Karpas-422 (cell line): ENCODE measurements around the gene TUFT1. TPM values are rescaled to one million over a fixed set of nuclear protein-coding genes. Genes with fewer than 3 reads are reported as not detected.

ENCODE experiments used
- DNase-seq: peaks from one replicate; pipeline ENCODE4 v3.0.0-alpha.2; 2015
- H2AFZ ChIP-seq: fragments of 200-600 bp; sonication (generic); 2 replicates; pipeline ENCODE4 v1.6.1; 2014; ENCODE audit warnings: antibody characterized with exemption, low read length, mixed read lengths
- H3K27ac ChIP-seq: fragments of 200-600 bp; sonication (generic); 2 replicates; pipeline ENCODE4 v1.5.1; 2014; ENCODE audit warnings: mild to moderate bottlenecking, low read length, moderate library complexity
- H3K27me3 ChIP-seq: fragments of 200-600 bp; sonication (generic); 2 replicates; pipeline ENCODE4 v1.6.1; 2014; ENCODE audit warnings: low read length, mixed read lengths
- H3K36me3 ChIP-seq: fragments of 200-600 bp; sonication (generic); 2 replicates; pipeline ENCODE4 v1.6.1; 2014; ENCODE audit warnings: low read length, mixed read lengths; ENCODE audit not compliant: insufficient read depth
- H3K4me1 ChIP-seq: fragments of 200-600 bp; sonication (generic); 2 replicates; pipeline ENCODE4 v1.6.1; 2014; ENCODE audit warnings: mild to moderate bottlenecking, low read length, mixed read lengths
- H3K4me2 ChIP-seq: fragments of 200-600 bp; sonication (generic); 2 replicates; pipeline ENCODE4 v1.6.1; 2014; ENCODE audit warnings: low read length, low read depth, mild to moderate bottlenecking; ENCODE audit not compliant: poor library complexity, severe bottlenecking
- H3K4me3 ChIP-seq: fragments of 200-600 bp; sonication (generic); 2 replicates; pipeline ENCODE4 v1.5.1; 2014; ENCODE audit warnings: mild to moderate bottlenecking, antibody characterized with exemption, low read length, mixed read lengths
- H3K79me2 ChIP-seq: fragments of 200-600 bp; sonication (generic); 2 replicates; pipeline ENCODE4 v1.6.1; 2014; ENCODE audit warnings: mild to moderate bottlenecking, low read length, mixed read lengths
- H3K9ac ChIP-seq: fragments of 200-600 bp; sonication (generic); 2 replicates; pipeline ENCODE4 v1.6.0; 2014; ENCODE audit warnings: low read length
- H3K9me2 ChIP-seq: fragments of 200-600 bp; sonication (generic), shearing (Covaris generic); replicated peaks from 2 replicates; pipeline ENCODE4 v1.6.0; 2014; ENCODE audit warnings: mild to moderate bottlenecking, low read length, moderate library complexity; ENCODE audit not compliant: insufficient read depth
- H3K9me3 ChIP-seq: fragments of 300-700, 200-600 bp; sonication (generic); 2 replicates; pipeline ENCODE4 v1.6.1; 2014; ENCODE audit warnings: low read length, mixed read lengths
- H4K20me1 ChIP-seq: fragments of 200-600 bp; sonication (generic); 2 replicates; pipeline ENCODE4 v1.6.1; 2014; ENCODE audit warnings: mild to moderate bottlenecking, antibody characterized with exemption, low read length, low read depth; ENCODE audit not compliant: insufficient read depth
- total RNA-seq: library from RNA; depleted of rRNA; stranded (reverse); fragments of >200 nt; shearing (Covaris generic); gene quantifications from 2 replicates; pipeline ENCODE4 v1.2.3, GENCODE V29; 2014; ENCODE audit warnings: low replicate concordance

Gene TUFT1
- total RNA-seq, 1 experiment from 2014 or later: not detected

DNA sequence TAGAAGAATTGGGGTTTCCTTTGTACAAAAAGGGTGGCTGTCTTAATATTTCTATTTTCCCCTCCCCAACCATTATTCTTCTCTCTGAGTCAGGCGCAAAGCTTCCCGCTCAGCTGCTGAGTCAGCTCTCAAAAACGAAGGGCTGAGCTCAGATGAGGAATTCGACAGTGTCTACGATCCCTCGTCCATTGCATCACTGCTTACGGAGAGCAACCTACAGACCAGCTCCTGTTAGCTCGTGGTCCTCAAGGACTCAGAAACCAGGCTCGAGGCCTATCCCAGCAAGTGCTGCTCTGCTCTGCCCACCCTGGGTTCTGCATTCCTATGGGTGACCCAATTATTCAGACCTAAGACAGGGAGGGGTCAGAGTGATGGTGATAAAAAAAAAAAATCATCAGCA lies 3.0 kb upstream of the TUFT1 start:
- Histone ChIP-seq H3K4me2 (no peak overlapping the region), H3K27me3 (no peaks in the 10 kb centered on the region), H3K36me3 (no peaks in the 10 kb centered on the region), H4K20me1 (no peaks in the 10 kb centered on the region), H2AFZ (no peak overlapping the region), H3K4me3 (no peak overlapping the region), H3K27ac (no peak overlapping the region), H3K79me2 (no peaks in the 10 kb centered on the region), H3K9me3 (no peaks in the 10 kb centered on the region), H3K4me1 (no peaks in the 10 kb centered on the region), H3K9ac (no peak overlapping the region), H3K9me2 (no peaks in the 10 kb centered on the region)
- no peak for DNase-seq

DNA sequence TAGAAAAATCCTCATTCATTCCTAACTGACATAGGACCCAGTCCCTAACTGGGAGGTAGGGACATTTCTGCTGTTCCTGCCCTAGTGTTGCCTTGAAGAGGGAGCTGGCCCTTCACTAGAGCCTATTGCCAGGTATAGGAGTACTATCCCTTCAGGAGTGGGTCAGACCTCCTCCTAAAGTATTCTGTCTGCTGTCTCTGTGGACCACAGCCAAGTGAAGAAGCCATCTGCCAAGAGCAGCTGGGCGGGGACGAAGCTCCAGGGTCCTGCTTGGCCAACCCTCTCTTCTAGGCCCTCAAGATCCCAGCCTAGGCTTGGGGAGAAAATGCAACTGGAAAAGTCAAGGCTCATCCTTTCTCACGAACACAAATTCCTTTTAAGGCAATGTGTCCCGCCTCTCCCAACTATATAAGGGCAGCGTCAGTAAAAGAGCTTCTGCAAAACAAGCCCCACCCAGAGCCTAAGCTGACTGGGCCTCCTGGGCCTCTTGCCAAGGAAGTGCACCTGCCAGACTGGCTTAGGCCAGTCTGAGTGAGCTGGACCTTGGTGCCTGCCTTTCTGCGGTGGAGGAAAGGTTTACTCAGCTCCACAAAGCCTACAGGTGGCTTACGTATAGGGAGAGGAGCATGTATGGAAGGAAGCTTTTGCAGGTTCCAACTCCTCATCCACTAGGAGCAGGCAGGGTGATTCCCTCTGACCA lies 638 bp upstream of the TUFT1 start:
- no peak overlapping the region for H3K9ac ChIP-seq
- no peaks in the 10 kb centered on the region for H3K36me3 ChIP-seq
- no peaks in the 10 kb centered on the region for H3K27me3 ChIP-seq
- H3K79me2 ChIP-seq: no peaks in the 10 kb centered on the region
- H4K20me1 ChIP-seq: no peaks in the 10 kb centered on the region
- H3K9me2 ChIP-seq: no peaks in the 10 kb centered on the region
- H2AFZ ChIP-seq: no peak overlapping the region
- no peaks in the 10 kb centered on the region for H3K9me3 ChIP-seq
- no peak overlapping the region for H3K27ac ChIP-seq
- no peaks in the 10 kb centered on the region for H3K4me1 ChIP-seq
- no peak overlapping the region for H3K4me3 ChIP-seq
- peak; percentile 66 for DNase-seq
- no peak overlapping the region for H3K4me2 ChIP-seq

DNA sequence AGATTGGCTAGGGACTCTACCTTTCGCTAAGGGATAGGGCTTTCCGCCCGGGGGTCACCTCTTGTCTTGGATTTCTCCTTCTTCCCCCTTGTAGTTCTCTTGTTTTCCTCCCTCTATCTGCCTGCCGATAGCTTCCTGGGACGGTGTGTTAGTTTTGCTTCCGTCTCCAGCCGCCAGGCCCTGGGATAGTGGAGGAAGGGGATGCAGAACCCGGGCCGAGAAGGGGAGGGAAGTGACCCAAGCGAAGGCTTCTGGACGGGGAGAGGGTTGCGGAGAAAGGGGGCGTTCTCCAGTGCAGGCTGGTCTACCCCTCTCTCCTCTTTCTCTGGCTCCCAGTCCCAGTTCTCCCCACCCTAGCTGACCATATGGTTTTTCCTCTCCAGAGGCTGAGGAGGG lies 871 bp downstream of the TUFT1 start:
- Histone ChIP-seq H3K4me1 (no peaks in the 10 kb centered on the region), H3K79me2 (no peaks in the 10 kb centered on the region), H3K4me2 (no peak overlapping the region), H3K36me3 (no peaks in the 10 kb centered on the region), H3K4me3 (no peak overlapping the region), H3K27me3 (no peaks in the 10 kb centered on the region), H3K9me3 (no peaks in the 10 kb centered on the region), H3K9ac (no peak overlapping the region), H2AFZ (no peak overlapping the region), H4K20me1 (no peaks in the 10 kb centered on the region), H3K27ac (no peak overlapping the region), H3K9me2 (no peaks in the 10 kb centered on the region)
- no peak for DNase-seq

DNA sequence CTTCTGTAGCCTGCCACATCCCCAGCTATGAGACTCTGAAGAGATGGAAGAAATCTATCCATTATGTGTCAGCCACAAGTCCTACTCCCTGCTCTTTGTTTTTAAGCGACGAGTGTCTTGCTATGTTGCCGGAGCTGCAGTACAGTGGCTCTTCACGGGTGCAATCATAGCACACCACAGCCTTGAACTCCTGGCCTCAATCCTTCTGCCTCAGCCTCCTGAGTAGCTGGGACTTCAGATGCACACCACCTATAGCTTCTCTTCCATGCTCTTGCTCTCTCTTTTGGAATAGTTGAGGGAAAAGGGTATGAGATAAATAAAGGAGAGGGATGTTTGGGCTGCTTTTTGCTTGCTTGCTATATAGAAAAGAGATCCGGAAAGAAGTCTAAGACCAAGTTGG lies 1.6 kb downstream of the TUFT1 start:
- no peak overlapping the region for H2AFZ ChIP-seq
- H3K79me2 ChIP-seq: no peaks in the 10 kb centered on the region
- no peak overlapping the region for H3K4me2 ChIP-seq
- H3K4me1 ChIP-seq: no peaks in the 10 kb centered on the region
- H3K4me3 ChIP-seq: no peak overlapping the region
- DNase-seq: no peak
- H3K27ac ChIP-seq: no peak overlapping the region
- no peaks in the 10 kb centered on the region for H4K20me1 ChIP-seq
- no peaks in the 10 kb centered on the region for H3K27me3 ChIP-seq
- no peaks in the 10 kb centered on the region for H3K9me2 ChIP-seq
- no peaks in the 10 kb centered on the region for H3K9me3 ChIP-seq
- H3K9ac ChIP-seq: no peak overlapping the region
- H3K36me3 ChIP-seq: no peaks in the 10 kb centered on the region

DNA sequence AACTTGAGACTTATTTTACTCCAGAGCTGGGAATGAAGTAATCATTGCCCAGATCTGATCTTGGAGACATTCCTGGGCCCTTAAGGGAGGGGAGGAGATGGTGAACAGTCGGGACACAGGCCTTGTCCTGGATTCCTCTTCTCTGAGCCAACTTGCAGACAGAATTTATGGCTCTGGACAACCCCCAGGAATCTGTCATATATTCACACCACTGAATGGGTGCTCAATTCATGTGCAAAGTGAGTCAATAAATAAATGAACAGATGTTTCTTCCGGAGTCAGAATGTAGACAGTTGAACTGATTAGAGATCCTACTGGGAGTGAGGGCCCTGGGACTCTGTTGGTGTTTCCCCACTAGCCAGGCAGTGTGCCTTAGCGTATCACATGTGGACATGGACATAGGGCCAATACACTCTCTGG lies 2.6 kb downstream of the TUFT1 start:
- Histone ChIP-seq H3K79me2 (no peaks in the 10 kb centered on the region), H4K20me1 (no peaks in the 10 kb centered on the region), H3K4me2 (no peak overlapping the region), H3K9me2 (no peaks in the 10 kb centered on the region), H2AFZ (no peak overlapping the region), H3K36me3 (no peaks in the 10 kb centered on the region), H3K9ac (no peak overlapping the region), H3K9me3 (no peaks in the 10 kb centered on the region), H3K27ac (no peak overlapping the region), H3K4me1 (no peaks in the 10 kb centered on the region), H3K27me3 (no peaks in the 10 kb centered on the region), H3K4me3 (no peak overlapping the region)
- DNase-seq: no peak

DNA sequence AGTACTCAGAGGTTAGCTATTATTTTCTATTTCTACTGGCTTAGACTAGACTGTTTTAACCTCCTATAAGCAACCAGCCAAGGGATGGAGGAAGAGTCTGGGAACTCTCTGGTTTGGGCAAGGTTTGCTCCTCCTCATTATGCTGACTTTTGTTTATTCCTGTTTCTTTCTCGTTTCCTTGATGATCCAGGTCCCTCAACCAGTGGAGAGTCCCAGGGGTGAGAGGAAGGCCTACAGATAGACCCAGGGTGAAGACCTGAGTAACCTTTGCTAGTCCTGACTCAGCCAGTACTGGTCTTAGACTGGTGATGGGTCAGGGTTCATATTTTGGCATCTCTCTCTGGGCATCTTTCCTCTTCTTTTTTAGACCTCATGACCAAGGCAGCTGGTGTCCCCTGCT lies 5.4 kb downstream of the TUFT1 start:
- Histone ChIP-seq H3K4me3 (no peak overlapping the region), H3K9me3 (no peaks in the 10 kb centered on the region), H3K4me2 (no peak overlapping the region), H3K79me2 (no peaks in the 10 kb centered on the region), H3K4me1 (no peaks in the 10 kb centered on the region), H3K9ac (no peak overlapping the region), H3K27me3 (no peaks in the 10 kb centered on the region), H3K27ac (no peak overlapping the region), H2AFZ (no peak overlapping the region), H3K36me3 (no peaks in the 10 kb centered on the region), H4K20me1 (no peaks in the 10 kb centered on the region), H3K9me2 (no peaks in the 10 kb centered on the region)
- DNase-seq: no peak

DNA sequence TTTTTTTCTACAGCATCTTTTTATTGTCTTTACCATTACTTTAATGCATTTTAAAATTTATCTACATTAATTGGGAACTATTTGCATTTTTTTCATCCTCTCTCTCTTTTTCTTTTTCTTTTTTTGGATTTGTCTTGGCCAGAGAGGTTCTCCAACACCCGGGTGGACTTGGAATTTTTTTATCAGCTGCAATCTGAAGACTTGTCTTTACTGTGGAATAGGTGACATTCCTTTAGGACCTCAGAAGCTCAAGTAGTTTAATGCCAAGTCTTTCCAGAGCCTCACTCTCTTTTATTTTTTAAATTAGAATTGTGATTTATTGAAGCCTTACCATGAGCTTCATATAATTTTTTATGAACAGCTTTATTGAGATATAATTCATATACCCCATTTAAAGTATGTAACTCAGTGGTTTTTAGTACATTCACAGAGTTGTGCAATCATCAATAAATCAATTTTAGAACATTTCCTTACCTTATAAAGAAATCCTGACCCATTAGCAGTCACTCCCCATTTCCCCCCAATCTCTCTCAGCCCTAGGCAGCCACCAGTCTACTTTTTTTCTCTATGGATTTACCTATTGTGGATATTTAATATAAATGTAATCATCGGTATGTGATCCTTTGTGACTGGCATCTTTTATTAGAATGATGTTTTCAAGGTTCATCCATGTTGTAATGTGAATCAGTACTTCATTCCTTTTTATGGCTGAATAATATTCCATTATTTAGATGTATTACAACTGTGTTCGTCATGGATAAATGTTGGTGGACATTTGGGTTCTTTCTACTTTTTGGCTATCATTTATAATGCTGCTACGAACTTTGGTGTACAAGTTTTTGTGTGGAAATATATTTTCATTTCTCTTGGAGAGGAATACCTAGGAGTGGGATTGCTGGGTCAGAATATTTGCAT lies 6.2 kb downstream of the TUFT1 start:
- Histone ChIP-seq H3K4me3 (no peak overlapping the region), H3K27ac (no peak overlapping the region), H3K36me3 (no peaks in the 10 kb centered on the region), H3K27me3 (no peaks in the 10 kb centered on the region), H3K4me2 (no peak overlapping the region), H3K79me2 (no peaks in the 10 kb centered on the region), H3K9ac (no peak overlapping the region), H4K20me1 (no peaks in the 10 kb centered on the region), H3K9me3 (no peaks in the 10 kb centered on the region), H3K9me2 (no peaks in the 10 kb centered on the region), H3K4me1 (no peaks in the 10 kb centered on the region), H2AFZ (no peak overlapping the region)
- DNase-seq: no peak

DNA sequence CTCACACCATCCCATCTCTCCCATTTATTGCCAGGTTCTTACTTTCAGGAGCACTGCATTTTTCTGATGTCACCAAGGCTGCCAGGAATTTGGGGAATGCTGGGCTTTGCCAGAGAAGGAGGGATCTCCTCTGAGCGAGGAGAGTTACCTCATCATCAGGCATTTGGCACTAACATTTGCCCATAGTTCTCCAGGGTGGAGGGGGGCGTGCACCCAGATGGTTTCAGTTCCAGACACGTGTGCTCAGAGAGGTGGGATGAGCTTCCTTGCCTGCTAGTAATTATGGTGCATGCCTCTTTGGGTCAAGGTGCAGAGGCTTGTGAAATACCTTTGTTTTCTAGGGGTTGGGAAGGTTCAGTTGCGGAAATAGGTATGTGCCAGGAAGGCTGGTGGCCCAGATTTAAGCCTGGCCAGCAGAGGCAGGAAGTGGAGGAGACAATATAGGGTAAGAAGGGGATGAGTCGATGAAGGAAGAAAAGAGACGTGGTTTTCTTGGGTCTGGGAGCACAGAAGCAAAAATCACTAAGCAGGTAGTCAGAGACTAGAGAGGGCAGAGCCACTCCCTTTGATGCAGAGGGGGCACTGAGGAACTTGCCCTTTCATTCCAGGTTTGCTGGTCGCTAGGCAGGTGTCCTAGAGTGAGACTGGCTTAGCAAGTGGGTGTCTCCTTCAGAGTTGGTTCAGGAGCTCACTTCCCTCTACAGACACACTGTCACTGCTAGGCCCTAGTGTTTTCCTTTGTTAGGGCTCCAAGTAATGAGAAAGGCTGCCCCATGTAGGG lies 7.2 kb downstream of the TUFT1 start:
- H3K27me3 ChIP-seq: no peaks in the 10 kb centered on the region
- no peaks in the 10 kb centered on the region for H3K9me3 ChIP-seq
- no peak overlapping the region for H2AFZ ChIP-seq
- no peak for DNase-seq
- H3K9ac ChIP-seq: no peak overlapping the region
- H3K9me2 ChIP-seq: no peaks in the 10 kb centered on the region
- H3K4me3 ChIP-seq: no peak overlapping the region
- H3K4me1 ChIP-seq: no peaks in the 10 kb centered on the region
- H4K20me1 ChIP-seq: no peaks in the 10 kb centered on the region
- H3K36me3 ChIP-seq: no peaks in the 10 kb centered on the region
- no peaks in the 10 kb centered on the region for H3K79me2 ChIP-seq
- H3K27ac ChIP-seq: no peak overlapping the region
- no peak overlapping the region for H3K4me2 ChIP-seq
